ENCODE measurements around the gene CPNE4. TPM values are rescaled to one million over a fixed set of nuclear protein-coding genes. Genes with fewer than 3 reads are reported as not detected.

The CPNE4 gene
- total RNA-seq, 1 donor from 2014 or later, result 3.2 TPM

GRCh38 chr3:131782751-131783150 is 252.1 kb downstream of the CPNE4 start:
- no peak overlapping the region for H3K4me3 ChIP-seq
- TF ChIP-seq POLR2A (IDR thresholded peaks at IDR 0.05) (no peak), POLR2AphosphoS5 (IDR thresholded peaks at IDR 0.05; ENCODE audit: insufficient read depth in 1 of 2, low read depth in 1 of 2) (no peak)
- TF ChIP-seq, protein P1, sequence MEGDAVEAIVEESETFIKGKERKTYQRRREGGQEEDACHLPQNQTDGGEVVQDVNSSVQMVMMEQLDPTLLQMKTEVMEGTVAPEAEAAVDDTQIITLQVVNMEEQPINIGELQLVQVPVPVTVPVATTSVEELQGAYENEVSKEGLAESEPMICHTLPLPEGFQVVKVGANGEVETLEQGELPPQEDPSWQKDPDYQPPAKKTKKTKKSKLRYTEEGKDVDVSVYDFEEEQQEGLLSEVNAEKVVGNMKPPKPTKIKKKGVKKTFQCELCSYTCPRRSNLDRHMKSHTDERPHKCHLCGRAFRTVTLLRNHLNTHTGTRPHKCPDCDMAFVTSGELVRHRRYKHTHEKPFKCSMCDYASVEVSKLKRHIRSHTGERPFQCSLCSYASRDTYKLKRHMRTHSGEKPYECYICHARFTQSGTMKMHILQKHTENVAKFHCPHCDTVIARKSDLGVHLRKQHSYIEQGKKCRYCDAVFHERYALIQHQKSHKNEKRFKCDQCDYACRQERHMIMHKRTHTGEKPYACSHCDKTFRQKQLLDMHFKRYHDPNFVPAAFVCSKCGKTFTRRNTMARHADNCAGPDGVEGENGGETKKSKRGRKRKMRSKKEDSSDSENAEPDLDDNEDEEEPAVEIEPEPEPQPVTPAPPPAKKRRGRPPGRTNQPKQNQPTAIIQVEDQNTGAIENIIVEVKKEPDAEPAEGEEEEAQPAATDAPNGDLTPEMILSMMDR (IDR thresholded peaks at IDR 0.05), result no peak
- DNase-seq (ENCODE audit: extremely low spot score in 2 of 2), result no peak
- no peaks in the 10 kb centered on the region for H3K36me3 ChIP-seq
- intact Hi-C loops (cut with DNase I), result no loop called here
- no peaks in the 10 kb centered on the region for H3K4me1 ChIP-seq
- H3K27ac ChIP-seq, result no peak overlapping the region
- no peaks in the 10 kb centered on the region for H3K27me3 ChIP-seq
- no peaks in the 10 kb centered on the region for H3K9me3 ChIP-seq

DNA sequence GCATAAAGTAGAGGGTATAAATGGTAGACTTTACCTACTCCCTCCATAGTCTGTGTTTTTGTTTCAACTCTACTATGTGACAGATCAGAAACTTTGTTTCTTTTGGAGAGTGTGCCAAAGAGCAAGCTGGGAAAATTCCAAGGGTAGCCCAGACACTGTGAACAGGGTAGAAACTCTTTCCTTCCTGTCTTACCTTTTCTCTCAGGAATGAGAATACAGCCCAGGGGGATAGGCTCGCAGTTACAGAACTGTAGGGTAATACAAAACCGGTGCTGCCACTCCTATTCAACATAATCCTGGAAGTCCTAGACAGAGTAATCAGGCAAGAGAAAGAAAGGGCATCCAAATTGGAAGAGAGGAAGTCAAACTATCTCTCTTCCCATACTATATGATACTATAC is 256.3 kb downstream of the CPNE4 start:
- Histone ChIP-seq H3K27ac (no peak overlapping the region), H3K9me3 (no peaks in the 10 kb centered on the region), H3K4me1 (no peaks in the 10 kb centered on the region), H3K36me3 (no peaks in the 10 kb centered on the region), H3K4me3 (no peak overlapping the region), H3K27me3 (no peaks in the 10 kb centered on the region)
- intact Hi-C loops (cut with DNase I), result no loop called here
- no peak for DNase-seq (ENCODE audit: extremely low spot score in 2 of 2)
- TF ChIP-seq POLR2A (IDR thresholded peaks at IDR 0.05) (no peak), POLR2AphosphoS5 (IDR thresholded peaks at IDR 0.05; ENCODE audit: insufficient read depth in 1 of 2, low read depth in 1 of 2) (no peak)
- TF ChIP-seq, protein P1 (IDR thresholded peaks at IDR 0.05), result no peak

GRCh38 chr3:131775650-131776049 is 259.2 kb downstream of the CPNE4 start:
- Histone ChIP-seq H3K27me3 (no peaks in the 10 kb centered on the region), H3K9me3 (no peaks in the 10 kb centered on the region), H3K4me3 (no peak overlapping the region), H3K36me3 (no peaks in the 10 kb centered on the region), H3K4me1 (no peaks in the 10 kb centered on the region), H3K27ac (no peak overlapping the region)
- no peak for TF ChIP-seq POLR2AphosphoS5 (IDR thresholded peaks at IDR 0.05; ENCODE audit: insufficient read depth in 1 of 2, low read depth in 1 of 2)
- TF ChIP-seq POLR2A (IDR thresholded peaks at IDR 0.05), result no peak
- TF ChIP-seq, protein P1 (IDR thresholded peaks at IDR 0.05), result no peak
- DNase-seq (ENCODE audit: extremely low spot score in 2 of 2), result no peak
- intact Hi-C loops (cut with DNase I), result no loop called here

- intact Hi-C loops (cut with DNase I), result no loop called here
Measured at GRCh38 chr3:131772269-131773026, 262.4 kb downstream of the CPNE4 start.

More at GRCh38 chr3:131772269-131773026, 262.4 kb downstream of the CPNE4 start:
- TF ChIP-seq POLR2A (IDR thresholded peaks at IDR 0.05) (no peak), POLR2AphosphoS5 (IDR thresholded peaks at IDR 0.05; ENCODE audit: insufficient read depth in 1 of 2, low read depth in 1 of 2) (no peak)
- TF ChIP-seq, protein P1 (IDR thresholded peaks at IDR 0.05), result no peak
- Histone ChIP-seq H3K9me3 (no peaks in the 10 kb centered on the region), H3K4me3 (no peak overlapping the region), H3K36me3 (no peaks in the 10 kb centered on the region), H3K27me3 (no peaks in the 10 kb centered on the region), H3K4me1 (no peaks in the 10 kb centered on the region), H3K27ac (no peak overlapping the region)
- no peak for DNase-seq (ENCODE audit: extremely low spot score in 2 of 2)

All from vagina (tissue), 2 donors.